ENCODE data around the gene SBF2.

DNA sequence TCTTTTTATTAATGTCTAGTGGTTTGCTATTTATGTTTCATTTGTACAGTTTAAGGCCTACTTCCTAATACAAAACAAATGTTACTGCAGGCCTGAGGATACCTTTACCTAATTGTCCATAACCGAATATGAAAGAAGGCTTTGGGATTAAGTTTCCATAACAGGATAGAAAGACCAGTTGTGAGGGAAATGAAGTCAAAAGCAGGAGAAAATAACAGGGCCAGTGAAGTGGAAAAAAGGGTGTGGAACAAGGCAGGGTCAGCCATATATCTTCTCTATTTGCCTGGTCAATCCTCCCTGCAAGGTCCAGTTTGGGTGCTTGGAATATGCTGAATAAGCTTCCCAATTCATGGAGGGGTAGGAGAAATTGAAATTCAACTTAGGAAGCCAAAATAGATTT lies 418.6 kb downstream of the SBF2 start:
- TF ChIP-seq, protein P1, sequence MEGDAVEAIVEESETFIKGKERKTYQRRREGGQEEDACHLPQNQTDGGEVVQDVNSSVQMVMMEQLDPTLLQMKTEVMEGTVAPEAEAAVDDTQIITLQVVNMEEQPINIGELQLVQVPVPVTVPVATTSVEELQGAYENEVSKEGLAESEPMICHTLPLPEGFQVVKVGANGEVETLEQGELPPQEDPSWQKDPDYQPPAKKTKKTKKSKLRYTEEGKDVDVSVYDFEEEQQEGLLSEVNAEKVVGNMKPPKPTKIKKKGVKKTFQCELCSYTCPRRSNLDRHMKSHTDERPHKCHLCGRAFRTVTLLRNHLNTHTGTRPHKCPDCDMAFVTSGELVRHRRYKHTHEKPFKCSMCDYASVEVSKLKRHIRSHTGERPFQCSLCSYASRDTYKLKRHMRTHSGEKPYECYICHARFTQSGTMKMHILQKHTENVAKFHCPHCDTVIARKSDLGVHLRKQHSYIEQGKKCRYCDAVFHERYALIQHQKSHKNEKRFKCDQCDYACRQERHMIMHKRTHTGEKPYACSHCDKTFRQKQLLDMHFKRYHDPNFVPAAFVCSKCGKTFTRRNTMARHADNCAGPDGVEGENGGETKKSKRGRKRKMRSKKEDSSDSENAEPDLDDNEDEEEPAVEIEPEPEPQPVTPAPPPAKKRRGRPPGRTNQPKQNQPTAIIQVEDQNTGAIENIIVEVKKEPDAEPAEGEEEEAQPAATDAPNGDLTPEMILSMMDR (IDR thresholded peaks at IDR 0.05), result no peak
- TF ChIP-seq POLR2A (IDR thresholded peaks at IDR 0.05; ENCODE audit: low read depth) (no peak), POLR2AphosphoS5 (IDR thresholded peaks at IDR 0.05) (no peak)
